Glutamatergic neuron (in vitro differentiated cells): ENCODE measurements around the gene ASIC2. TPM values are rescaled to one million over a fixed set of nuclear protein-coding genes. Genes with fewer than 3 reads are reported as not detected.

ENCODE experiments used
- DNase-seq: peaks from one replicate; pipeline ENCODE4 v3.0.0; 2022
- H3K27ac Mint-ChIP-seq: one replicate; pipeline ENCODE4 v1.8.0; 2020; ENCODE audit warnings: mild to moderate bottlenecking, mixed read lengths, inconsistent platforms; ENCODE audit not compliant: unreplicated experiment
- H3K27me3 Mint-ChIP-seq: one replicate; pipeline ENCODE4 v1.8.0; 2020; ENCODE audit warnings: mild to moderate bottlenecking, moderate library complexity, mixed read lengths, inconsistent platforms; ENCODE audit not compliant: unreplicated experiment
- H3K36me3 Mint-ChIP-seq: one replicate; pipeline ENCODE4 v1.8.0; 2020; ENCODE audit warnings: mild to moderate bottlenecking, mixed read lengths, inconsistent platforms; ENCODE audit not compliant: unreplicated experiment
- H3K4me1 Mint-ChIP-seq: one replicate; pipeline ENCODE4 v1.8.0; 2020; ENCODE audit warnings: mild to moderate bottlenecking, low read depth, mixed read lengths, inconsistent platforms; ENCODE audit not compliant: unreplicated experiment
- H3K4me3 Mint-ChIP-seq: one replicate; pipeline ENCODE4 v1.8.0; 2020; ENCODE audit warnings: mild to moderate bottlenecking, mixed read lengths, inconsistent platforms; ENCODE audit not compliant: unreplicated experiment
- H3K9me3 Mint-ChIP-seq: one replicate; pipeline ENCODE4 v1.8.0; 2020; ENCODE audit warnings: mild to moderate bottlenecking, moderate library complexity, mixed read lengths, inconsistent platforms; ENCODE audit not compliant: unreplicated experiment
- total RNA-seq: library from RNA; stranded (reverse); fragmentation: NEBNext Ultra II Directional; extraction: Animal tissue kit (Norgen Biotek cat#: 25700); gene quantifications from one replicate; pipeline ENCODE4 v1.2.1, GENCODE V29; 2021; ENCODE audit not compliant: unreplicated experiment
- TF ChIP-seq, protein P1 (sequence below): fragments of 200-600 bp; sonication (generic); IDR thresholded peaks from one replicate; pipeline ENCODE4 v1.5.0; 2021; ENCODE audit not compliant: partially characterized antibody, unreplicated experiment

Gene ASIC2
- total RNA-seq, 1 donor from 2014 or later: 0.74 TPM

DNA sequence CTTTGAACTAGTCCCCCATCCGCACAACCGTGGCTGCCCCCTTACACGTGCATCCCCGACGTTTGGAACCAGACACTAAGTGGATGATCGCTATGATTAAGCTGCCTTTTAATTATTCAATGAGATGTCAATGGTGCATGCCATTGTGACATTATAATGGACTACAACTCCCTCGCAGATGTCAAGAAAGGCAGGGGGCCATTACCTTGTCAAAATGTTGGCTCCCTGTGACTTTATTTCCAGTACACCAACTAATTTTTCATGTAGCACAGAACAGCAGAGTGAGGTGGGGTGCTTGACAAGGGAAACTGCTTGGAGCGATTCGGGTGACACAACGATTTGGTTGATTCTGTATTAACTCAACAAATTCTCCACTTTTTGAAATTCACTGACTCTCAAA lies 26.5 kb downstream of the ASIC2 start:
- H3K4me3 Mint-ChIP-seq: no peak overlapping the region
- no peak for DNase-seq
- H3K27ac Mint-ChIP-seq: no peak overlapping the region
- TF ChIP-seq, protein P1, sequence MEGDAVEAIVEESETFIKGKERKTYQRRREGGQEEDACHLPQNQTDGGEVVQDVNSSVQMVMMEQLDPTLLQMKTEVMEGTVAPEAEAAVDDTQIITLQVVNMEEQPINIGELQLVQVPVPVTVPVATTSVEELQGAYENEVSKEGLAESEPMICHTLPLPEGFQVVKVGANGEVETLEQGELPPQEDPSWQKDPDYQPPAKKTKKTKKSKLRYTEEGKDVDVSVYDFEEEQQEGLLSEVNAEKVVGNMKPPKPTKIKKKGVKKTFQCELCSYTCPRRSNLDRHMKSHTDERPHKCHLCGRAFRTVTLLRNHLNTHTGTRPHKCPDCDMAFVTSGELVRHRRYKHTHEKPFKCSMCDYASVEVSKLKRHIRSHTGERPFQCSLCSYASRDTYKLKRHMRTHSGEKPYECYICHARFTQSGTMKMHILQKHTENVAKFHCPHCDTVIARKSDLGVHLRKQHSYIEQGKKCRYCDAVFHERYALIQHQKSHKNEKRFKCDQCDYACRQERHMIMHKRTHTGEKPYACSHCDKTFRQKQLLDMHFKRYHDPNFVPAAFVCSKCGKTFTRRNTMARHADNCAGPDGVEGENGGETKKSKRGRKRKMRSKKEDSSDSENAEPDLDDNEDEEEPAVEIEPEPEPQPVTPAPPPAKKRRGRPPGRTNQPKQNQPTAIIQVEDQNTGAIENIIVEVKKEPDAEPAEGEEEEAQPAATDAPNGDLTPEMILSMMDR: no peak
- H3K36me3 Mint-ChIP-seq: no peaks in the 10 kb centered on the region
- peaks cover 10% of the 10 kb centered on the region for H3K4me1 Mint-ChIP-seq
- no peaks in the 10 kb centered on the region for H3K27me3 Mint-ChIP-seq
- H3K9me3 Mint-ChIP-seq: peaks cover 2% of the 10 kb centered on the region

DNA sequence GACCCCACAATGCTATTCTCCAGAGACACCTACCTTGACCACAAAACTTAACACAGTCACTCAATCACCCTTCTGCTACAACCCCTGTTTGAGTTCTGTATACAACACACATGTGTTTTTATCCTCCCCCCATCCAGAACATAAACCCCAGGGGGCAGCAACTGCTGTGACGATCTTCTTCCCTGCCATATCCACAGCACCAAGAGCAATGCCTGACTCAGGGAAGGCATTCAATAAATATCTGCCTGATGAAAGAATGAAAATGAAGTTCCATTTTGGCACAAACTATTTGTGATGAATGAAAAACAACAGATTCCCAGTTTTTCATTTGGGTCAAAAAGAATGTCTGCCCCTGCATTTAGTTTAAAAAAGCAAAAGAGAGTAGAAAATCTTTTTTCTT lies 27.0 kb downstream of the ASIC2 start:
- Mint-ChIP-seq H3K27me3 (no peaks in the 10 kb centered on the region), H3K27ac (no peak overlapping the region), H3K4me3 (no peak overlapping the region), H3K4me1 (peaks cover 12% of the 10 kb centered on the region), H3K36me3 (no peaks in the 10 kb centered on the region), H3K9me3 (peaks cover 2% of the 10 kb centered on the region)
- DNase-seq: no peak
- TF ChIP-seq, protein P1: no peak

DNA sequence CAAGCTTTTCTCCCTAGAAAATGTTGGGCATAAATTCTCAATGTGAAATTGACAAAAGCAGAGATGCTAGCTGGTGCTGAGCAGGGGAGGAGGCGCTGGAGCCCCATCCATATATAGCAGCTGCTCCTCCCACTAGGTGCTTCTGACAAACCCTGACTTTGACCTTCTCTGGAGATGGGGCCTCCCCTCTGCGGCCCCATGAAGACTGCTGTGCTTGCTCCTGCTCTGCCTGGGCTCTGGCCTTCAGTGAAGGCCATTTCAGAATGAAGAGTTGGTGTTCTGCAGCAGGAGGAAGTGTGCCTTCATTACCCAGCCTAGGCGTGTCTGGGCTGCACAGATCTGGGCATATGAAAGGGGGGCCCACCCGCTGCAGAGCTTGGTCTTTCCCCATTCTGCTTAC lies 29.7 kb downstream of the ASIC2 start:
- Mint-ChIP-seq H3K36me3 (no peaks in the 10 kb centered on the region), H3K27me3 (no peaks in the 10 kb centered on the region), H3K9me3 (peaks cover under 1% of the 10 kb centered on the region), H3K27ac (no peak overlapping the region), H3K4me1 (peaks cover 23% of the 10 kb centered on the region), H3K4me3 (no peak overlapping the region)
- no peak for DNase-seq
- TF ChIP-seq, protein P1: no peak

DNA sequence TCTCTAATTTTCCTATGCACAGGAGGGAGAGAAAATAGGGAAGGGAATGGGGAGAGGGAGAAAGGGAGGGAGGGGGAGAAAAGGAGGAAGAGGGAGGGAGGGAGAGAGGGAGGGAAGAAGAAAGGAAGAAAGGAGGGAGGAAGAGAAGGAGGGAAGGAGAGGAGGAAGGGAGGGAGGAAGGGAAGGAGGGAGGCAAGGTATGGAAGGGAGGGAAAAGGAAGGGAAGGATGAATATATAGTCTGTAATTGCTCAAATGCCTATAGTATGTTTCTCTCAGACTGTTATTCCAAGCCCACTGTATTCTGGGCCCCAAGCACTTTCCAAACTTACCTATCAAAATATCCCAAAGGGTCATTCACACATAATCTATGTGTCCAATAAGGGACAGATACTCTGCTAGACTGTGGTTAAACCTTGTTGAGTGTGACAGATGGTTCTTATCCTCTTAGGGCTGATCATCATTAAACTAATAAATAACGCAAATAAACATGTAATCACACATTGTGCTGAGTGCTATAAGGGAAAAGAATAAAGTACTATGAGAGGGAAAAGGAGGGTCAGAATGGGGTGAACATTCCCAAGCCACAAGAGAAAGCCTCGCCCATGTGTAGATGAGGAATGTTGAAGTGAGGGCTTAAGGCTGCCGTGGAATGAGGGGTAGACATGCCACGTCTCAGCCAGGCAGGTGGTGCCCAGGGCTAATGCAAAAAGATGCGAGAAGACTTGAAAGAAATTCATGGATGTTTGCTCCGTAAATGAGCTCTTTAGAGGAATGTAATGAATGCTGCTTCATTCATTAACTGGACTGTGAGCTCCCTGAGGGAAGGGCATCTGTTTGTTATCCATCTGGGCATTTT lies 30.6 kb downstream of the ASIC2 start:
- H3K4me1 Mint-ChIP-seq: peaks cover 25% of the 10 kb centered on the region
- H3K27ac Mint-ChIP-seq: no peak overlapping the region
- H3K36me3 Mint-ChIP-seq: no peaks in the 10 kb centered on the region
- TF ChIP-seq, protein P1: no peak
- H3K27me3 Mint-ChIP-seq: no peaks in the 10 kb centered on the region
- peaks cover 2% of the 10 kb centered on the region for H3K9me3 Mint-ChIP-seq
- H3K4me3 Mint-ChIP-seq: no peak overlapping the region
- DNase-seq: no peak

DNA sequence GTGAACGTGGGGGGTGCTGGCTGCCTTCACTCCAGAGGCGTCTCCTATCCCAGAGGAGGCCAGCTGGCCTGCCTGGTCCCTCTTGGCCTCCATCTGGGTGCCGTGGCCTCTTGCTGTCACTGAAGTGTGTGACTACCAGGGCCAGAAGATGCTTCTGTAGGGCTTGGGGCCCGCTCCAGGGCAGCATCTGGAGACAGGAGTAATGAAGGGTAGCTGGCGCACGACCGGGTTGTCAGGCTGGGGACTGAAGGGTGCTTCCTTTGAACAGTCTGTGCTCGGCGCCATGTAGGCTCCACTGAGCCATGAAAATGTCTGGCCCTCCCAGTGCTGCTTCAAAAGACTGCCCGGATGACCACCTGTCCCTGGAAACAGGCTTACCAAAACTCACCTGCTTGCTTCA lies 31.3 kb downstream of the ASIC2 start:
- DNase-seq: no peak
- Mint-ChIP-seq H3K4me3 (no peak overlapping the region), H3K27me3 (no peaks in the 10 kb centered on the region), H3K9me3 (peaks cover 2% of the 10 kb centered on the region), H3K27ac (no peak overlapping the region), H3K4me1 (peaks cover 25% of the 10 kb centered on the region), H3K36me3 (no peaks in the 10 kb centered on the region)
- TF ChIP-seq, protein P1: no peak
